Measurements from ENCODE around the gene SEC14L6.
A peak's percentile ranks its signal among the peaks of the same experiment; 100 is the strongest.

SEC14L6 gene

DNA sequence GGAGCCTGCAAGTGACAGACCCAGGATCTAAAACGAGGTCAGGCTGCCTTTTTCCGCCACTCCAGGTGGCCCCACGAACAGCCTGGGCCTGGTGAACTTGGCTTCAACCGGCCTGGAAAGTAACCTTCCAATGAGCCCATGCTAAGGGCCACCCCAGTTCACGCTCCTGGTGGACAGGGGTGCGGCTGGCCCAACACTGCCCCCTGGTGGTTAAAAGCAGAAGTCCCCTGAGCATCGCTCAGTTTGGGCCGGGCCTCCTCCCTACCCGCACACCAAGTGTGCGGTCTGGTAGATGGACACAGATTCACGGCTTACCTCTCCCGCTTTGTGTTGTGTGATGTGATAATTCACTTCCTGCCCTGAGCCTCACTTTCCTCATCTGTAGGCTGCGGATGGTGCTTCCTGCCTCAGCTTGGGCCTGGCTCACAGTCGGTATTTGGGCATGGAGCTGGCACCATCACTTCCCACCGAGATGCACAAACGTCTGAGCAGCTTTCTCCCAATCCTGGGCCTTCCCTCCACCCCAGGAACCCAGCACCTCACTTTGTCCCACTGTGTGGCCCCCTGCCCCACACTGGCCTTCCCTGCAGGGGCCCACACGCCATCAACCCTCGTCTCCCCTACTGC, 61.1 kb downstream of the SEC14L6 start:
- no peak overlapping the region for H3K27ac ChIP-seq (ENCODE audit: low read depth, low read length)
- no peaks in the 10 kb centered on the region for H3F3A ChIP-seq (ENCODE audit: insufficient read depth)
- no peaks in the 10 kb centered on the region for H3K9me2 ChIP-seq (replicated peaks; ENCODE audit: insufficient read depth, low read length)
- H3K4me2 ChIP-seq (ENCODE audit: low read depth, low read length, poor library complexity, severe bottlenecking) = no peak overlapping the region
- H3K9me3 ChIP-seq (ENCODE audit: insufficient read depth, low read length) = no peaks in the 10 kb centered on the region
- no peak overlapping the region for H3K4me3 ChIP-seq (ENCODE audit: insufficient read depth, low read length, poor library complexity, severe bottlenecking)
- TF ChIP-seq, protein P1, sequence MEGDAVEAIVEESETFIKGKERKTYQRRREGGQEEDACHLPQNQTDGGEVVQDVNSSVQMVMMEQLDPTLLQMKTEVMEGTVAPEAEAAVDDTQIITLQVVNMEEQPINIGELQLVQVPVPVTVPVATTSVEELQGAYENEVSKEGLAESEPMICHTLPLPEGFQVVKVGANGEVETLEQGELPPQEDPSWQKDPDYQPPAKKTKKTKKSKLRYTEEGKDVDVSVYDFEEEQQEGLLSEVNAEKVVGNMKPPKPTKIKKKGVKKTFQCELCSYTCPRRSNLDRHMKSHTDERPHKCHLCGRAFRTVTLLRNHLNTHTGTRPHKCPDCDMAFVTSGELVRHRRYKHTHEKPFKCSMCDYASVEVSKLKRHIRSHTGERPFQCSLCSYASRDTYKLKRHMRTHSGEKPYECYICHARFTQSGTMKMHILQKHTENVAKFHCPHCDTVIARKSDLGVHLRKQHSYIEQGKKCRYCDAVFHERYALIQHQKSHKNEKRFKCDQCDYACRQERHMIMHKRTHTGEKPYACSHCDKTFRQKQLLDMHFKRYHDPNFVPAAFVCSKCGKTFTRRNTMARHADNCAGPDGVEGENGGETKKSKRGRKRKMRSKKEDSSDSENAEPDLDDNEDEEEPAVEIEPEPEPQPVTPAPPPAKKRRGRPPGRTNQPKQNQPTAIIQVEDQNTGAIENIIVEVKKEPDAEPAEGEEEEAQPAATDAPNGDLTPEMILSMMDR (IDR thresholded peaks at IDR 0.05; ENCODE audit: insufficient read depth, low read length, poor library complexity, severe bottlenecking) = peak; percentile 62
- TF ChIP-seq EZH2phosphoT487 (conservative IDR thresholded peaks at IDR 0.05; ENCODE audit: low read length) = no peak
- H3K79me2 ChIP-seq (ENCODE audit: insufficient read depth, low read length) = no peaks in the 10 kb centered on the region
- no peaks in the 10 kb centered on the region for H3K36me3 ChIP-seq (ENCODE audit: low read length)
- H4K20me1 ChIP-seq (ENCODE audit: low read depth, low read length) = no peaks in the 10 kb centered on the region
- H2AFZ ChIP-seq (ENCODE audit: low read depth, low read length, severe bottlenecking) = no peak overlapping the region
- no peaks in the 10 kb centered on the region for H3K27me3 ChIP-seq (ENCODE audit: low read length)
- no peak overlapping the region for H3K9ac ChIP-seq (ENCODE audit: low read length)

DNA sequence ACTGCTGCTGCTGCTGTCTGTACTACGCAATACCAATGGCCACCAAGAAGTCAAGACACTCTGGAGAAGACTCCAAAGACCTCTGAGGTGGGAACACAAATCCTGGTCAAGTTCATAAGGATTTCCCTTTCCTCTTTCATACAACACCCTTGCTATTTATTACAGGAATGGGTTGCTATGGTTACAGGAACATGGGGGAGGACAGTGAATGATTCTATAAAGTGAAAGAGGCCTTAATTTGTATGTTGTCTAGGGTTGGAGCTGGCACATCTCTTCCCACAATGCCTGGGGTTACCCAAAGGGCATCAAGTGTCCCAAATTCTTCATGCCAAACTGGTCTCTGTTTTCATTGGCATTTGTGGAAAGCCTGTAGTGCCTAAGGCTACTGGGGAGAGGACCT, 63.4 kb downstream of the SEC14L6 start:
- Histone ChIP-seq H3F3A (ENCODE audit: insufficient read depth) (no peaks in the 10 kb centered on the region), H2AFZ (ENCODE audit: low read depth, low read length, severe bottlenecking) (no peak overlapping the region), H3K4me3 (ENCODE audit: insufficient read depth, low read length, poor library complexity, severe bottlenecking) (no peak overlapping the region), H4K20me1 (ENCODE audit: low read depth, low read length) (no peaks in the 10 kb centered on the region), H3K9me2 (replicated peaks; ENCODE audit: insufficient read depth, low read length) (no peaks in the 10 kb centered on the region), H3K9me3 (ENCODE audit: insufficient read depth, low read length) (no peaks in the 10 kb centered on the region), H3K4me2 (ENCODE audit: low read depth, low read length, poor library complexity, severe bottlenecking) (no peak overlapping the region), H3K36me3 (ENCODE audit: low read length) (no peaks in the 10 kb centered on the region), H3K79me2 (ENCODE audit: insufficient read depth, low read length) (no peaks in the 10 kb centered on the region), H3K27me3 (ENCODE audit: low read length) (no peaks in the 10 kb centered on the region), H3K9ac (ENCODE audit: low read length) (no peak overlapping the region), H3K27ac (ENCODE audit: low read depth, low read length) (no peak overlapping the region)
- TF ChIP-seq, protein P1 (IDR thresholded peaks at IDR 0.05; ENCODE audit: insufficient read depth, low read length, poor library complexity, severe bottlenecking) = no peak
- no peak for TF ChIP-seq EZH2phosphoT487 (conservative IDR thresholded peaks at IDR 0.05; ENCODE audit: low read length)

DNA sequence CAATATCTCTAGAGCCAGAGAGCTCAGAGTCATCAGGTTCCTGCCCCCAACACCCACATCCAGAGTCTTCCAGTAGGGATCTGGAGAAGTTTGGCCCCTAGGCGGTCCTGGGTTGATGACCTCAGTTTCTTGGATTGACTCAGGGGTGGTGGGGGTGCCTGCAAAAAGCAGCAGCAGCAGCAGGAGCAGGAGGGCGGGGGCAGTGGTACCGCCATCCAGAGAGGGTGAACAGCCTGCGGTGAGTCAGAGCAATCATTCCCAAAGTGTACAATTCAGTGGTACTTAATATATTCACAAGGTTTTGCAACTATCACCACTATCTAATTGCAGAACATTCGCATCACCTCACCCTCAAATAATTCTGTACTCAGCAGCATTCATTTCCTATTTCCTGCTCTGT, 64.8 kb downstream of the SEC14L6 start:
- H4K20me1 ChIP-seq (ENCODE audit: low read depth, low read length) = no peaks in the 10 kb centered on the region
- no peak overlapping the region for H3K9ac ChIP-seq (ENCODE audit: low read length)
- H3K27me3 ChIP-seq (ENCODE audit: low read length) = no peaks in the 10 kb centered on the region
- H3K9me3 ChIP-seq (ENCODE audit: insufficient read depth, low read length) = no peaks in the 10 kb centered on the region
- no peaks in the 10 kb centered on the region for H3F3A ChIP-seq (ENCODE audit: insufficient read depth)
- H3K9me2 ChIP-seq (replicated peaks; ENCODE audit: insufficient read depth, low read length) = no peaks in the 10 kb centered on the region
- no peak overlapping the region for H3K4me2 ChIP-seq (ENCODE audit: low read depth, low read length, poor library complexity, severe bottlenecking)
- H3K36me3 ChIP-seq (ENCODE audit: low read length) = no peaks in the 10 kb centered on the region
- no peak overlapping the region for H3K4me3 ChIP-seq (ENCODE audit: insufficient read depth, low read length, poor library complexity, severe bottlenecking)
- TF ChIP-seq EZH2phosphoT487 (conservative IDR thresholded peaks at IDR 0.05; ENCODE audit: low read length) = no peak
- TF ChIP-seq, protein P1 (IDR thresholded peaks at IDR 0.05; ENCODE audit: insufficient read depth, low read length, poor library complexity, severe bottlenecking) = no peak
- H3K79me2 ChIP-seq (ENCODE audit: insufficient read depth, low read length) = no peaks in the 10 kb centered on the region
- H3K27ac ChIP-seq (ENCODE audit: low read depth, low read length) = no peak overlapping the region
- H2AFZ ChIP-seq (ENCODE audit: low read depth, low read length, severe bottlenecking) = no peak overlapping the region
